HTR-8/SVneo (cell line): Measurements from ENCODE around the gene HORMAD1.
"Not testable (repeated sequence)": the region's sequence is repeated elsewhere in the genome, so short reads cannot be mapped to it uniquely, and the experiment has no call there.

Experiments used
- DNase-seq: peaks from one replicate; pipeline ENCODE4 v3.0.0; 2011; ENCODE audit warnings: low spot score, mixed read lengths; ENCODE audit not compliant: insufficient read length
- FAIRE-seq: peaks from 2 replicates; lab custom pipeline; 2011; peaks lifted over from hg19 to GRCh38; lab: Jason Lieb, UNC

The HORMAD1 gene

GRCh38 chr1:150706091-150706490 lies 14.6 kb downstream of the HORMAD1 start:
- FAIRE-seq (no peak), DNase-seq (no peak)

GRCh38 chr1:150703427-150703826 lies 17.3 kb downstream of the HORMAD1 start:
- DNase-seq (no peak), FAIRE-seq (no peak)

- FAIRE-seq (peak; percentile 65), DNase-seq (peak; percentile 89)
These were observed 23.4 kb downstream of the HORMAD1 start, which contains the start of gene GOLPH3L for GRCh38 chr1:150696995-150697927. TSS of gene GOLPH3L (minus strand) at chr1:150697154. CDS start at chr1:150694838, 2,316 bp downstream.

- DNase-seq: no peak
- no peak for FAIRE-seq
These were observed 24.1 kb downstream of the HORMAD1 start for GRCh38 chr1:150696590-150696989.

- FAIRE-seq (no peak), DNase-seq (no peak)
These were observed 24.5 kb downstream of the HORMAD1 start for GRCh38 chr1:150696162-150696561.

GRCh38 chr1:150695561-150695960 lies 25.1 kb downstream of the HORMAD1 start:
- FAIRE-seq (no peak), DNase-seq (no peak)

- FAIRE-seq (no peak), DNase-seq (no peak)
These were observed 28.0 kb downstream of the HORMAD1 start for GRCh38 chr1:150692720-150693119.

- DNase-seq (no peak), FAIRE-seq (no peak)
These were observed 31.9 kb downstream of the HORMAD1 start for GRCh38 chr1:150688763-150689162.

GRCh38 chr1:150686275-150686674 lies 34.4 kb downstream of the HORMAD1 start:
- DNase-seq (no peak), FAIRE-seq (no peak)

GRCh38 chr1:150683914-150684313 lies 36.8 kb downstream of the HORMAD1 start:
- FAIRE-seq: no peak
- no peak for DNase-seq

- FAIRE-seq (no peak), DNase-seq (no peak)
These were observed 41.7 kb downstream of the HORMAD1 start for GRCh38 chr1:150678988-150679387.

- DNase-seq: no peak
- FAIRE-seq: no peak
These were observed 45.8 kb downstream of the HORMAD1 start for GRCh38 chr1:150674881-150675280.

GRCh38 chr1:150663321-150663720 lies 57.4 kb downstream of the HORMAD1 start:
- DNase-seq (no peak), FAIRE-seq (no peak)

GRCh38 chr1:150662811-150663210 lies 57.9 kb downstream of the HORMAD1 start:
- FAIRE-seq (no peak), DNase-seq (no peak)

GRCh38 chr1:150661156-150661555 lies 59.5 kb downstream of the HORMAD1 start:
- DNase-seq: no peak
- no peak for FAIRE-seq

- DNase-seq (no peak), FAIRE-seq (no peak)
These were observed 60.1 kb downstream of the HORMAD1 start for GRCh38 chr1:150660584-150660983.

- not testable (repeated sequence) for FAIRE-seq, DNase-seq
These were observed 63.6 kb downstream of the HORMAD1 start for GRCh38 chr1:150657064-150657463.

GRCh38 chr1:150654635-150655034 lies 66.1 kb downstream of the HORMAD1 start:
- DNase-seq, FAIRE-seq: not testable (repeated sequence)

- no peak for DNase-seq
These were observed 70.5 kb downstream of the HORMAD1 start for GRCh38 chr1:150650193-150650592.

GRCh38 chr1:150649441-150650075 lies 71.1 kb downstream of the HORMAD1 start:
- no peak for DNase-seq
- no peak for FAIRE-seq

More at GRCh38 chr1:150650193-150650592, 70.5 kb downstream of the HORMAD1 start:
- no peak for FAIRE-seq
